Activated naive CD8-positive, alpha-beta T cell (primary cell): Measurements from ENCODE around the gene TRANK1.

Source experiments
- H3K27ac Mint-ChIP-seq: one replicate; pipeline ENCODE4 v1.8.0; 2021; ENCODE audit warnings: mixed read lengths
- H3K27me3 Mint-ChIP-seq: one replicate; pipeline ENCODE4 v1.8.0; 2021; ENCODE audit warnings: mixed read lengths
- H3K36me3 Mint-ChIP-seq: one replicate; pipeline ENCODE4 v1.8.0; 2021; ENCODE audit warnings: mixed read lengths
- H3K4me1 Mint-ChIP-seq: one replicate; pipeline ENCODE4 v1.8.0; 2021; ENCODE audit warnings: low read depth, mixed read lengths
- H3K4me3 Mint-ChIP-seq: one replicate; pipeline ENCODE4 v1.8.0; 2021; ENCODE audit warnings: mild to moderate bottlenecking, mixed read lengths
- H3K9me3 Mint-ChIP-seq: one replicate; pipeline ENCODE4 v1.8.0; 2021; ENCODE audit warnings: low read depth, mixed read lengths

TRANK1 gene

DNA sequence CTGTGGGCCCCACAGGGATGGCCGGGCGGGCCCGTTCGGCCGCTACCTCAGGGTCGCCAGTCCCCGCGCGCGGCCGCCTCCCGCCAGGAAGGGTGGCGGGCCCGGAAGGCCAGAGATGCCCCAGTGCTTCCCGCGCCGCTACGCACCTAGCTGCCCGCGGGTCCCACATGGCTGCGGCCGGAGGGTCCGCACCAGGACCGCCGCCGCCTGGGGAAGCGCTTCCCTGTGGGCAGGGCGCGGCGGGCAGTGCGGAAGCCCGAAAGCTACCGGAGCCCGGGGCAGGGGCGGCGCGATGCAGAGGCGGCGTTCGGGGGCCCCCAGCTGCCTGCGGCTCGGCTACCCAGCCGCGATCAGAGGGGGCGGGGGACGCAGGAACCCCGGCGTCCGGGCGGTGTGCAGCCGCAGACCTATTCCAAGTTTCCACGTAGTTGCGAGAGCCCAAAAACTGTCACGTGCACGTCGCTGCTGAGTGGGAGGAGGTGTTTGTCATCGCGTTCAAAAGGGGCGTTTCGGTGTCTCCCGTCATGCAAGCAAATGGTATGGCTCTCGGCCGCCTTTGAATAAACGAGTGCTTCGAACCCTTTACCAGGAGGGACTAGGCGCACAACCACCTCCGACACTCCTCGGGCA lies at the start of gene TRANK1:
Gene TRANK1 (minus strand): TSS at position 414 of the 630 bp plus-strand sequence. CDS start 245 bp downstream, at position 169.
- H3K4me1 Mint-ChIP-seq, result peaks cover 19% of the 10 kb centered on the region
- H3K27ac Mint-ChIP-seq, result peak within 1 kb of the TSS; percentile 50
- peak within 1 kb of the TSS; percentile 81 for H3K4me3 Mint-ChIP-seq
- H3K9me3 Mint-ChIP-seq, result no peaks in the 10 kb centered on the region
- peaks cover 13% of the 10 kb centered on the region for H3K36me3 Mint-ChIP-seq
- no peaks in the 10 kb centered on the region for H3K27me3 Mint-ChIP-seq

DNA sequence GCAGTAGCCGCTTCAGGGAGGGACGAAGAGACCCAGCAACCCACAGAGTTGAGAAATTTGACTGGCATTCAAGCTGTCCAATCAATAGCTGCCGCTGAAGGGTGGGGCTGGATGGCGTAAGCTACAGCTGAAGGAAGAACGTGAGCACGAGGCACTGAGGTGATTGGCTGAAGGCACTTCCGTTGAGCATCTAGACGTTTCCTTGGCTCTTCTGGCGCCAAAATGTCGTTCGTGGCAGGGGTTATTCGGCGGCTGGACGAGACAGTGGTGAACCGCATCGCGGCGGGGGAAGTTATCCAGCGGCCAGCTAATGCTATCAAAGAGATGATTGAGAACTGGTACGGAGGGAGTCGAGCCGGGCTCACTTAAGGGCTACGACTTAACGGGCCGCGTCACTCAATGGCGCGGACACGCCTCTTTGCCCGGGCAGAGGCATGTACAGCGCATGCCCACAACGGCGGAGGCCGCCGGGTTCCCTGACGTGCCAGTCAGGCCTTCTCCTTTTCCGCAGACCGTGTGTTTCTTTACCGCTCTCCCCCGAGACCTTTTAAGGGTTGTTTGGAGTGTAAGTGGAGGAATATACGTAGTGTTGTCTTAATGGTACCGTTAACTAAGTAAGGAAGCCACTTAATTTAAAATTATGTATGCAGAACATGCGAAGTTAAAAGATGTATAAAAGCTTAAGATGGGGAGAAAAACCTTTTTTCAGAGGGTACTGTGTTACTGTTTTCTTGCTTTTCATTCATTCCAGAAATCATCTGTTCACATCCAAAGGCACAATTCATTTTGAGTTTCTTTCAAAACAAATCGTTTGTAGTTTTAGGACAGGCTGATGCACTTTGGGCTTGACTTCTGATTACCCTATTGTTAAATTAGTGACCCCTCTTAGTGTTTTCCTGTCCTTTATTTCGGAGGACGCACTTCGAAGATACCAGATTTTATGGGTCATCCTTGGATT lies 48.8 kb upstream of the TRANK1 start, which contains the start of gene MLH1:
Gene MLH1 (plus strand): TSS at position 193 of the 958 bp plus-strand sequence. CDS start 30 bp downstream, at position 223.
- no peaks in the 10 kb centered on the region for H3K9me3 Mint-ChIP-seq
- no peak within 1 kb of the TSS for H3K27ac Mint-ChIP-seq
- no peaks in the 10 kb centered on the region for H3K27me3 Mint-ChIP-seq
- peaks cover 30% of the 10 kb centered on the region for H3K36me3 Mint-ChIP-seq
- no peak within 1 kb of the TSS for H3K4me3 Mint-ChIP-seq
- peaks cover 46% of the 10 kb centered on the region for H3K4me1 Mint-ChIP-seq

DNA sequence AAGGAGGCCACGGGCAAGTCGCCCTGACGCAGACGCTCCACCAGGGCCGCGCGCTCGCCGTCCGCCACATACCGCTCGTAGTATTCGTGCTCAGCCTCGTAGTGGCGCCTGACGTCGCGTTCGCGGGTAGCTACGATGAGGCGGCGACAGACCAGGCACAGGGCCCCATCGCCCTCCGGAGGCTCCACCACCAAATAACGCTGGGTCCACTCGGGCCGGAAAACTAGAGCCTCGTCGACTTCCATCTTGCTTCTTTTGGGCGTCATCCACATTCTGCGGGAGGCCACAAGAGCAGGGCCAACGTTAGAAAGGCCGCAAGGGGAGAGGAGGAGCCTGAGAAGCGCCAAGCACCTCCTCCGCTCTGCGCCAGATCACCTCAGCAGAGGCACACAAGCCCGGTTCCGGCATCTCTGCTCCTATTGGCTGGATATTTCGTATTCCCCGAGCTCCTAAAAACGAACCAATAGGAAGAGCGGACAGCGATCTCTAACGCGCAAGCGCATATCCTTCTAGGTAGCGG lies 48.0 kb upstream of the TRANK1 start, which contains the start of gene EPM2AIP1:
Gene EPM2AIP1 (minus strand): TSS at position 326 of the 520 bp plus-strand sequence. CDS start 54 bp downstream, at position 272.
- Mint-ChIP-seq H3K4me1 (peaks cover 51% of the 10 kb centered on the region), H3K9me3 (no peaks in the 10 kb centered on the region), H3K27me3 (no peaks in the 10 kb centered on the region), H3K36me3 (peaks cover 32% of the 10 kb centered on the region), H3K27ac (no peak within 1 kb of the TSS), H3K4me3 (no peak within 1 kb of the TSS)

DNA sequence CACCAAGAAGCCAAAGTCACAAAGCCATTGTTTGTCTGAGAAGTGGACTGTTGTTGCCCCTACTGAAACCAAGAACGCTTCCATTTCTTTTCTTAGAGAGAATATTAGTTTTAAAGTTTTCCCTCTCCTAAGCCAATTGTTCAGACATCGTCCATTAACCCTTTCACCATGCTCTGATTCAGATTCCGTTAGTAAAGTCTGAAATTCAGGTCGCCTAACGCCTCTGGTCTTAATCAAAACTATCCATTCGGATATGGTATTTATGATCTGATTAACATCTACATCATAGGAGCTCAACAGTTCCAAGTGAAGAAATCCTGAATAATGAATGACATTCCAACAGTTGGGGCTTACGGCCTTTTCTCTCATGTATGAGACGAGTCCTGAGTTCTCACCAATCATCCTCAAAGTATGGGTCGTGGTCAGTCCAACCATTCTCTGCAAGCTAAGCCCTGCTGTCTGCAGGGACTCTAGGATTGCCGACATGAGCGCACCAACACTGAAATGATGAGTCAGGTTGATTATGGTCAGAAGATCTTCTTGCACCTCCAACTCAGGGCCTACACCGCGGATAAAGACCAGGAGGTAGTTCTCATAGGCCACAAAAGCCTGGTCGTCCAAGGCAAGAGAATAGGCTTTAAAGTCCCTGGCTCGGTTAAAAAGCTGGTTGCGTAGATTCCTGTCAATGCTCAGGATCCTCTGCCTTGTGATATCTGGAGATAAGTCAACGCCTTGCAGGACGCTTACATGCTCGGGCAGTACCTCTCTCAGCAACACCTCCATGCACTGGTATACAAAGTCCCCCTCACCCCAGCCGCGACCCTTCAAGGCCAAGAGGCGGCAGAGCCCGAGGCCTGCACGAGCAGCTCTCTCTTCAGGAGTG lies 47.3 kb upstream of the TRANK1 start:
- Mint-ChIP-seq H3K27ac (no peak overlapping the region), H3K9me3 (no peaks in the 10 kb centered on the region), H3K4me3 (no peak overlapping the region), H3K27me3 (no peaks in the 10 kb centered on the region), H3K4me1 (peaks cover 51% of the 10 kb centered on the region), H3K36me3 (peaks cover 28% of the 10 kb centered on the region)

DNA sequence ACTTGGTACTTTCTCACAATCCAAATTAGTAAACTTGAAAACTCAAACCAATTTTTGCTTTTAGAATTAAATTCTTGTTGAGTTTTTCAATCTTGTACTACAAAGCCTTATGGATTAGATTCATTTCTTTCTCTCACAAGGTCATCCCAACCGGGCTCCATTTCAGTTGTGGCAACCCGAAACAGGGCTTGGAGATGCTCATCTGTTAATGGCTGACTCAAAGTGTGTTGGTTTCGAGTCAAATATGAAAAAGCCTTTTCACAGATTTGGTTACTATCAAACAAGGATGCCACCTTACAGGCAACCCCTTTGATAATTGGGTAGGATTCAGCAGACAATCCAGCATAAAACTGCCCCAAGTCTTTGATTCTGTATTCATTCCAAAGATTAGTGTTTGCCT lies 46.3 kb upstream of the TRANK1 start:
- H3K4me3 Mint-ChIP-seq, result no peak overlapping the region
- peaks cover 46% of the 10 kb centered on the region for H3K4me1 Mint-ChIP-seq
- no peak overlapping the region for H3K27ac Mint-ChIP-seq
- peaks cover 22% of the 10 kb centered on the region for H3K36me3 Mint-ChIP-seq
- H3K27me3 Mint-ChIP-seq, result no peaks in the 10 kb centered on the region
- no peaks in the 10 kb centered on the region for H3K9me3 Mint-ChIP-seq

DNA sequence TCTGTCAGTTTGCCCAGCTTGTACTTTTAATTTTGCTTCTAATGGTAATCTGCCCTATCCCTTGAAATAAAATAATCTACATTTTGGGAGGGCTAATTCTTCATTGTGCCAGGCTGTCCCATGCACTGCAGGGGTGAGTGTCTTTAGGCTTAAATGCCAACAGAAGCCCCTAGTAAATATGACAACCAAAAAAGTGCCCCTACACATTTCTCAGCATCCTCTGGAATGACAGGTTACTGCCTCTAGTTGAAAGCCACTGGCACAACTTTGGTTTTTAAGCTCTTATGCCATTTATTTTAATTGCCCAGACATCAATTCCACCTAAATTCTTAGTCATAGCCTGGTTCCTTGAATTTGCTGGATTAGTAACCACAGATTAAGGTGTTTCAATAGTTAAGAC lies 44.7 kb upstream of the TRANK1 start:
- Mint-ChIP-seq H3K9me3 (no peaks in the 10 kb centered on the region), H3K27ac (peak overlapping the region; percentile 75), H3K4me1 (peaks cover 50% of the 10 kb centered on the region), H3K36me3 (peaks cover 31% of the 10 kb centered on the region), H3K27me3 (no peaks in the 10 kb centered on the region), H3K4me3 (peak overlapping the region; percentile 80)

DNA sequence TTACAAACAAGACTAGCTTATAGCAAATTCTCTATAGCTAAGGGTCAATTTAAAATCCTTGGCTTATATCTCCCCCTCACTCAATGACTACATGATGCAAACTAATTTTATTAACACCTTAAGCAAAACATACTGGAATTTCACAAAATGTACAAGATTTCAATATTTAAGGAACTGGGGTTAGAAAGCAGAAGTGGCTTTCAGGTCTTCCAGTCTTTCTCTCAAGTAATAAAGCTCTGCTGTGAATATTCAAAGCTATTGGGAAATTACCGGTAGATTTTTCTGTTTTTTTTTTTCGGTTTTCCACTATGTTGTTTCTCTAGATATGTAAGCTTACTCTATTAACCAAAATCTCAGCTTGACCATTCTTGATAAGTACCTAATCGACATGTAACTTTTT lies 44.2 kb upstream of the TRANK1 start:
- H3K27ac Mint-ChIP-seq, result peak overlapping the region; percentile 75
- H3K36me3 Mint-ChIP-seq, result peaks cover 35% of the 10 kb centered on the region
- H3K9me3 Mint-ChIP-seq, result no peaks in the 10 kb centered on the region
- H3K4me1 Mint-ChIP-seq, result peaks cover 50% of the 10 kb centered on the region
- peak overlapping the region; percentile 80 for H3K4me3 Mint-ChIP-seq
- H3K27me3 Mint-ChIP-seq, result no peaks in the 10 kb centered on the region

DNA sequence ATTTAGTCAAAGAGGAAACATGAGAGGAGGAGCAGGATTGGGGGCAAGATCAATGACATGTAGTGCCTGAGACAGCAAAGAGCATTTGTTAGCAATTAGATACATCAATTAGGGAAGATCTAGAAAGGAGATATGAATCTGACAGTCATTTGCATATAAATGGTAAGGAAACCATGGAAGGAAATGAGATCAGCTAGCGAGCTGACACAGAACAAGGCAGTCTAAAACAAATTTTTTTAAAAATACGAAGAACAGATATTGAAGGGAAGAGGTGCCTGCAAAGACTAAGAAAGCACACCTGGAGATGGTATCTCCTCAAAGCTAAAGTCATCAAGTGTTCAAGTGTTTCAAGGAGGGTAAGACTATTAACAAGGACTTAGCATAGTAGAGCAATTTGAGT lies 43.5 kb upstream of the TRANK1 start:
- H3K27me3 Mint-ChIP-seq, result no peaks in the 10 kb centered on the region
- peak overlapping the region; percentile 47 for H3K27ac Mint-ChIP-seq
- H3K4me3 Mint-ChIP-seq, result peak overlapping the region; percentile 71
- peaks cover 35% of the 10 kb centered on the region for H3K36me3 Mint-ChIP-seq
- no peaks in the 10 kb centered on the region for H3K9me3 Mint-ChIP-seq
- H3K4me1 Mint-ChIP-seq, result peaks cover 50% of the 10 kb centered on the region

DNA sequence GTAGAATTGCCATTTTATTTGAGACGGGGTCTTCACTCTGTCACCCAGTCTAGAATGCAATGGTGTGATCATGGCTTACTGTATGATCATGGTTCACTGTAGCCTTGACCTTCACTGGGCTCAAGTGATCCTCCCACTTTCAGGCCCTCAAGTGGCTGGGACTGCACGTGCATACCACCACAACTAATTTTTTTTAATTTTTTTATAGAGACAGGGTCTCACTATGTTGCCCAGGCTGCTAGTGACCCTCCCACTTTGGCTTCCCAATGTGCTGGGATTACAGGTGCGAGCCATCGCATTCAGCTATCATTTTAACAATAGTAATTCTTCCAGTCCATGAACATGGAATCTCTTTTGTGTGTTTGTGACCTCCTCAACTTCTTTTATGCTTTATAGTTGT lies 36.2 kb upstream of the TRANK1 start:
- Mint-ChIP-seq H3K4me3 (no peak overlapping the region), H3K27ac (no peak overlapping the region), H3K4me1 (peaks cover 2% of the 10 kb centered on the region), H3K36me3 (peaks cover 31% of the 10 kb centered on the region), H3K27me3 (no peaks in the 10 kb centered on the region), H3K9me3 (peaks cover 11% of the 10 kb centered on the region)

DNA sequence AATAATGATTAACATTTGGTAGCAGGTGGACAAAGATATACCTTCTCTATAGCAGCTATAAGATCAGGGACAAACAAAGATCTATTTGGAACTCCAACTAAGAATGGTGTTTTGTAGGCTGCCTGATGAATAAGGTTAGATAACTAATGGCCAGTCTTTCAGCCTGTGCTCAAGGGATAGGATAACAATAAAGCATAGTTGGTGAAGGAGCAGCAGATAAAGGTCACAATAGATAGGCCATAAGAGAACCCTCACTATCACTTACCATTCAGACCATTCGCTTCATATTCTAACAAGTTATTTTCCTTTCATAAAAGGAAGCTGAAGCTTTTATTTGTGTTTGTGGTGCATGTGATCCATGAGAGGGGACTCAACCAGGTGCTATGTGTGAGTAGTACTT lies 28.3 kb upstream of the TRANK1 start:
- peaks cover 7% of the 10 kb centered on the region for H3K36me3 Mint-ChIP-seq
- no peak overlapping the region for H3K4me3 Mint-ChIP-seq
- peaks cover 18% of the 10 kb centered on the region for H3K4me1 Mint-ChIP-seq
- H3K27ac Mint-ChIP-seq, result no peak overlapping the region
- H3K9me3 Mint-ChIP-seq, result no peaks in the 10 kb centered on the region
- no peaks in the 10 kb centered on the region for H3K27me3 Mint-ChIP-seq

DNA sequence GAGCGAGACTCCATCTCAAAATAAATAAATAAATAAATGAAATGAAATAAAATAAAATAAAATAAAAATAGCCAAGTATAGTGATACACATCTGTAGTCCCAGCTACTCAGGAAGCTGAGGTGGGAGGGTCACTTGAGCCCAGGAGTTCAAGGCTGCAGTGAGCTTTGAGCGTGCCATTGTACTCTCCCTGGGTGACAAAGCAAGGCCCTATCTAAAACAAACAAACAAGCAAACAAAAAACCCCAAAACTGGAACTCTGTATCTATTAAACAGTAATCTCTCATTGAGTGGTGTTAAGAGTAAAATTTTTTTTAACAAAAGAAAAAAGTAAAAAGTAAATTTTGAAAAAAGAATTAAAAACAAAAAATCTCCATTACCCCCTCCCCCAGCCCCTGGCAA lies 27.3 kb upstream of the TRANK1 start:
- no peaks in the 10 kb centered on the region for H3K9me3 Mint-ChIP-seq
- H3K36me3 Mint-ChIP-seq, result peaks cover 7% of the 10 kb centered on the region
- no peaks in the 10 kb centered on the region for H3K27me3 Mint-ChIP-seq
- H3K27ac Mint-ChIP-seq, result no peak overlapping the region
- no peak overlapping the region for H3K4me3 Mint-ChIP-seq
- peaks cover 18% of the 10 kb centered on the region for H3K4me1 Mint-ChIP-seq

DNA sequence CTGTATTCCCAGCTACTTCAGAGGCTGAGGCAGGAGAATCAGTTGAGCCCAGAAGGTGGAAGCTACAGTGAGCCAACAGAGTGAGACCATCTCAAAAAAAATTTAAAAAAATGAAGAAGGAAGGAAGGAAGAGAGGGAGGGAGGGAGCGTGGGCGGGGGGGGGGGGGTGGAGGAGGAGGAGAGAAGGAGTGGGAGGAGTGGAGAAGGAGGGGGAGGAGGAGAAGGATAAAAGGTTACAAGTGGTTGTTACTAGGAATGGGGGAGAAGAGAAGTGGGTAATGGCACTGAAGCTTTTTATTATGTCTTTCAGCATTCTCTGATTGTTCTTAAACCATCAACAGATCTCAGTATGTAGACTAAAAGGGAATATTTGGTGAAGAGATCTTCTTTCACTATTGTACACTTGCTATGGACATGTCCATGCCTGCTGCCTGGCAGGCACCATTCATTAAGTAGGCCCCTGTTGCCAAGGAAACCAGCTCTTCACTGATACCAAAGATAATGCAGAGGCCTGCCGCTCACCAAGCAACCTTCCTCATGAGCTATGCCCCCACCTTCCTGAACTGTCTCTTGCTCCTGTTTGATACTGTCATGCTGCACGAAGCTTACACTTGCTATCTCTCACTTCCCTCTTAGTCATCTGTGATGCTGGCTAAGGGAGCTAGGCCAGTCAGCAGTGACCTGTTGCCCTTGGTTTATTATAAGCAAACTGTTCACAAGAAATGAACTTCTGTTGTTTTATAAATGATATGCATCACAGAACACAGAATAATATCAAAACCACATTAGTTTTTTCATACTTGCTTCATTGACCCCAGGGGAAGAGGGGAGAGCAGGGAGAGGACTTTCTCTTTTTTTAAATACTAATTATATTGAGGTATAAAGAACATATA lies 24.9 kb upstream of the TRANK1 start:
- no peaks in the 10 kb centered on the region for H3K9me3 Mint-ChIP-seq
- no peaks in the 10 kb centered on the region for H3K27me3 Mint-ChIP-seq
- peak overlapping the region; percentile 77 for H3K27ac Mint-ChIP-seq
- peaks cover 1% of the 10 kb centered on the region for H3K36me3 Mint-ChIP-seq
- no peak overlapping the region for H3K4me3 Mint-ChIP-seq
- peaks cover 18% of the 10 kb centered on the region for H3K4me1 Mint-ChIP-seq

DNA sequence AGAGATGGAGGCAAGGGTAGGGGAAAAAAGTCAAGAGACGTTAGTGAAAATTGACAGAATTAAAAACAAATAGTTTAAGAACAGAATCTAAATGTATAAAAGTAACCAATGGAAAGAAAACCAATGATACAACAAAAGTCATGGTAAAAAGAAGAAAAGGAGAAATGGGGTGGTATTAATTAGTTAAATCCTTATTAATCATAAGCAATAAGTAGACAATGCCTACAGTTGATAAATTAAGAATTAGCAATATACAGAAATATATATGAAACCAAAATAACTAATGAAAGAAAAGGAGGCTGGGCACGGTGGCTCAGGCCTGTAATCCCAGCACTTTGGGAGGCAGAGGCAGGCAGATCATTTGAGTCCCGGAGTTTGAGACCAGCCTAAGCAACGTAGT lies 24.2 kb upstream of the TRANK1 start:
- no peak overlapping the region for H3K4me3 Mint-ChIP-seq
- peak overlapping the region; percentile 64 for H3K27ac Mint-ChIP-seq
- peaks cover 18% of the 10 kb centered on the region for H3K4me1 Mint-ChIP-seq
- no peaks in the 10 kb centered on the region for H3K9me3 Mint-ChIP-seq
- H3K36me3 Mint-ChIP-seq, result no peaks in the 10 kb centered on the region
- H3K27me3 Mint-ChIP-seq, result no peaks in the 10 kb centered on the region
